HG02885 (cell line): ENCODE measurements around the gene HNRNPF.
A peak's percentile ranks its signal among the peaks of the same experiment; 100 is the strongest.

ENCODE experiments used
- ATAC-seq: cut with Tn5 transposase; IDR thresholded peaks from one replicate; pipeline ENCODE4 v1.9.1; 2021; ENCODE audit warnings: mild to moderate bottlenecking; ENCODE audit not compliant: unreplicated experiment, poor library complexity

The HNRNPF gene

GRCh38 chr10:43384252-43385221 is 24.4 kb downstream of the HNRNPF start:
- no peak for ATAC-seq

- no peak for ATAC-seq
Measured at GRCh38 chr10:43383204-43383971, 25.6 kb downstream of the HNRNPF start.

- ATAC-seq = no peak
Measured at GRCh38 chr10:43380610-43381222, 28.3 kb downstream of the HNRNPF start.

- ATAC-seq = no peak
Measured at GRCh38 chr10:43377424-43377883, 31.5 kb downstream of the HNRNPF start.

- ATAC-seq = no peak
Measured at GRCh38 chr10:43376828-43377423, 32.1 kb downstream of the HNRNPF start.

- ATAC-seq = no peak
Measured at GRCh38 chr10:43376046-43376635, 32.8 kb downstream of the HNRNPF start.

- no peak for ATAC-seq
Measured at GRCh38 chr10:43375401-43376020, 33.5 kb downstream of the HNRNPF start.

GRCh38 chr10:43374194-43374593 is 34.8 kb downstream of the HNRNPF start:
- no peak for ATAC-seq

- no peak for ATAC-seq
Measured at GRCh38 chr10:43373461-43373860, 35.5 kb downstream of the HNRNPF start.

- ATAC-seq = no peak
Measured at GRCh38 chr10:43372765-43373361, 36.1 kb downstream of the HNRNPF start.

- no peak for ATAC-seq
Measured at GRCh38 chr10:43371418-43371817, 37.6 kb downstream of the HNRNPF start, which contains the start of gene FXYD4. Gene FXYD4, plus strand, starts transcription at chr10:43371636. Its CDS starts 2,111 bp downstream, at chr10:43373747.

GRCh38 chr10:43370671-43371215 is 38.2 kb downstream of the HNRNPF start:
- ATAC-seq = no peak

- ATAC-seq = no peak
Measured at GRCh38 chr10:43369921-43370320, 39.1 kb downstream of the HNRNPF start.

- no peak for ATAC-seq
Measured at GRCh38 chr10:43365001-43365400, 44.0 kb downstream of the HNRNPF start.

- ATAC-seq = peak; percentile 96
Measured at GRCh38 chr10:43362191-43362839, 46.7 kb downstream of the HNRNPF start.

GRCh38 chr10:43361547-43362190 is 47.3 kb downstream of the HNRNPF start:
- ATAC-seq = no peak

GRCh38 chr10:43360086-43360485 is 48.9 kb downstream of the HNRNPF start:
- ATAC-seq = no peak
